ENCODE measurements around the gene TAS1R2.

TAS1R2 gene

GRCh38 chr1:18874600-18874999, 15.1 kb upstream of the TAS1R2 start:
- no CpG with 5 or more reads among the region's 8 CpGs for WGBS (ENCODE audit: extremely low coverage, insufficient coverage, insufficient read length)

GRCh38 chr1:18874036-18874435, 14.6 kb upstream of the TAS1R2 start:
- Histone ChIP-seq H4K8ac (ENCODE audit: low read depth, low read length) (no peak overlapping the region), H3K27ac (ENCODE audit: low read depth, low read length) (no peak overlapping the region), H3K9me3 (ENCODE audit: insufficient read depth, low read depth, low read length) (no peaks in the 10 kb centered on the region), H3K4me1 (ENCODE audit: control insufficient read depth in 1 of 2, insufficient read depth in 2 of 2, low read length in 2 of 2) (no peaks in the 10 kb centered on the region), H3K14ac (ENCODE audit: low read length) (no peak overlapping the region), H2BK5ac (ENCODE audit: low read depth, low read length, poor library complexity) (no peak overlapping the region), H3K9ac (ENCODE audit: low read length) (no peak overlapping the region), H3K79me1 (ENCODE audit: low read length) (no peaks in the 10 kb centered on the region), H3K23ac (ENCODE audit: low read length) (no peak overlapping the region), H4K12ac (ENCODE audit: low read depth, low read length) (no peak overlapping the region), H2AFZ (ENCODE audit: insufficient read depth, low read length, poor library complexity) (no peak overlapping the region), H3K18ac (ENCODE audit: low read length) (no peak overlapping the region), H3K36me3 (ENCODE audit: control insufficient read depth in 1 of 2, insufficient read depth in 2 of 2, low read length in 2 of 2) (peaks cover 53 to 62% of the 10 kb centered on the region in 2 experiments), H3K4ac (ENCODE audit: low read depth, low read length) (no peak overlapping the region), H4K91ac (ENCODE audit: low read depth, low read length) (no peak overlapping the region), H2BK120ac (ENCODE audit: insufficient read depth, low read length, poor library complexity) (no peak overlapping the region), H3K4me3 (ENCODE audit: low read depth, low read length) (no peak overlapping the region), H3K4me2 (ENCODE audit: low read length) (no peak overlapping the region), H2BK12ac (ENCODE audit: low read length) (no peak overlapping the region), H3K27me3 (ENCODE audit: insufficient read depth, low read length) (no peaks in the 10 kb centered on the region), H2AK5ac (ENCODE audit: low read length) (no peak overlapping the region), H3K79me2 (ENCODE audit: control insufficient read depth, insufficient read depth, low read length, poor library complexity) (no peaks in the 10 kb centered on the region)
- WGBS (ENCODE audit: extremely low coverage, insufficient coverage, insufficient read length): no CpG with 5 or more reads among the region's 6 CpGs
- DNase-seq: no peak

More at GRCh38 chr1:18874600-18874999, 15.1 kb upstream of the TAS1R2 start:
- no peak overlapping the region for H2BK12ac ChIP-seq (ENCODE audit: low read length)
- H3K9me3 ChIP-seq (ENCODE audit: insufficient read depth, low read depth, low read length): no peaks in the 10 kb centered on the region
- no peak overlapping the region for H3K27ac ChIP-seq (ENCODE audit: low read depth, low read length)
- no peak overlapping the region for H2AFZ ChIP-seq (ENCODE audit: insufficient read depth, low read length, poor library complexity)
- H3K23ac ChIP-seq (ENCODE audit: low read length): no peak overlapping the region
- no peak overlapping the region for H3K4ac ChIP-seq (ENCODE audit: low read depth, low read length)
- no peaks in the 10 kb centered on the region for H3K27me3 ChIP-seq (ENCODE audit: insufficient read depth, low read length)
- DNase-seq: no peak
- H4K12ac ChIP-seq (ENCODE audit: low read depth, low read length): no peak overlapping the region
- no peak overlapping the region for H3K18ac ChIP-seq (ENCODE audit: low read length)
- H3K14ac ChIP-seq (ENCODE audit: low read length): no peak overlapping the region
- no peak overlapping the region for H3K4me2 ChIP-seq (ENCODE audit: low read length)
- no peaks in the 10 kb centered on the region for H3K79me1 ChIP-seq (ENCODE audit: low read length)
- H3K9ac ChIP-seq (ENCODE audit: low read length): no peak overlapping the region
- H4K91ac ChIP-seq (ENCODE audit: low read depth, low read length): no peak overlapping the region
- H3K36me3 ChIP-seq (ENCODE audit: control insufficient read depth in 1 of 2, insufficient read depth in 2 of 2, low read length in 2 of 2): peaks cover 59 to 68% of the 10 kb centered on the region in 2 experiments
- H2BK120ac ChIP-seq (ENCODE audit: insufficient read depth, low read length, poor library complexity): no peak overlapping the region
- H2BK5ac ChIP-seq (ENCODE audit: low read depth, low read length, poor library complexity): no peak overlapping the region
- no peak overlapping the region for H2AK5ac ChIP-seq (ENCODE audit: low read length)
- no peaks in the 10 kb centered on the region for H3K79me2 ChIP-seq (ENCODE audit: control insufficient read depth, insufficient read depth, low read length, poor library complexity)
- no peaks in the 10 kb centered on the region for H3K4me1 ChIP-seq (ENCODE audit: control insufficient read depth in 1 of 2, insufficient read depth in 2 of 2, low read length in 2 of 2)
- no peak overlapping the region for H4K8ac ChIP-seq (ENCODE audit: low read depth, low read length)
- H3K4me3 ChIP-seq (ENCODE audit: low read depth, low read length): no peak overlapping the region

GRCh38 chr1:18872071-18872611, 12.7 kb upstream of the TAS1R2 start:
- H2AK5ac ChIP-seq (ENCODE audit: low read length): no peak overlapping the region
- no peak overlapping the region for H3K9ac ChIP-seq (ENCODE audit: low read length)
- H2AFZ ChIP-seq (ENCODE audit: insufficient read depth, low read length, poor library complexity): no peak overlapping the region
- H3K4ac ChIP-seq (ENCODE audit: low read depth, low read length): no peak overlapping the region
- no peaks in the 10 kb centered on the region for H3K27me3 ChIP-seq (ENCODE audit: insufficient read depth, low read length)
- peaks cover 50 to 51% of the 10 kb centered on the region in 2 experiments for H3K36me3 ChIP-seq (ENCODE audit: control insufficient read depth in 1 of 2, insufficient read depth in 2 of 2, low read length in 2 of 2)
- H2BK12ac ChIP-seq (ENCODE audit: low read length): no peak overlapping the region
- no CpG with 5 or more reads among the region's 8 CpGs for WGBS (ENCODE audit: extremely low coverage, insufficient coverage, insufficient read length)
- H3K79me1 ChIP-seq (ENCODE audit: low read length): no peaks in the 10 kb centered on the region
- no peak for DNase-seq
- no peak overlapping the region for H3K23ac ChIP-seq (ENCODE audit: low read length)
- no peak overlapping the region for H2BK5ac ChIP-seq (ENCODE audit: low read depth, low read length, poor library complexity)
- H3K9me3 ChIP-seq (ENCODE audit: insufficient read depth, low read depth, low read length): no peaks in the 10 kb centered on the region
- H3K79me2 ChIP-seq (ENCODE audit: control insufficient read depth, insufficient read depth, low read length, poor library complexity): no peaks in the 10 kb centered on the region
- H4K91ac ChIP-seq (ENCODE audit: low read depth, low read length): no peak overlapping the region
- no peak overlapping the region for H3K18ac ChIP-seq (ENCODE audit: low read length)
- no peak overlapping the region for H3K4me3 ChIP-seq (ENCODE audit: low read depth, low read length)
- no peak overlapping the region for H4K12ac ChIP-seq (ENCODE audit: low read depth, low read length)
- H2BK120ac ChIP-seq (ENCODE audit: insufficient read depth, low read length, poor library complexity): no peak overlapping the region
- H3K27ac ChIP-seq (ENCODE audit: low read depth, low read length): no peak overlapping the region
- H3K4me2 ChIP-seq (ENCODE audit: low read length): no peak overlapping the region
- H3K4me1 ChIP-seq (ENCODE audit: control insufficient read depth in 1 of 2, insufficient read depth in 2 of 2, low read length in 2 of 2): no peaks in the 10 kb centered on the region
- no peak overlapping the region for H4K8ac ChIP-seq (ENCODE audit: low read depth, low read length)
- H3K14ac ChIP-seq (ENCODE audit: low read length): no peak overlapping the region

- Histone ChIP-seq H3K9ac (ENCODE audit: low read length) (no peak overlapping the region), H3K9me3 (ENCODE audit: insufficient read depth, low read depth, low read length) (no peaks in the 10 kb centered on the region), H4K12ac (ENCODE audit: low read depth, low read length) (no peak overlapping the region), H2BK5ac (ENCODE audit: low read depth, low read length, poor library complexity) (no peak overlapping the region), H3K36me3 (ENCODE audit: control insufficient read depth in 1 of 2, insufficient read depth in 2 of 2, low read length in 2 of 2) (peaks cover 46 to 47% of the 10 kb centered on the region in 2 experiments), H2BK12ac (ENCODE audit: low read length) (no peak overlapping the region), H3K18ac (ENCODE audit: low read length) (no peak overlapping the region), H3K4ac (ENCODE audit: low read depth, low read length) (no peak overlapping the region), H3K14ac (ENCODE audit: low read length) (no peak overlapping the region), H3K79me1 (ENCODE audit: low read length) (no peaks in the 10 kb centered on the region), H3K27ac (ENCODE audit: low read depth, low read length) (no peak overlapping the region), H4K8ac (ENCODE audit: low read depth, low read length) (no peak overlapping the region), H3K27me3 (ENCODE audit: insufficient read depth, low read length) (no peaks in the 10 kb centered on the region), H3K79me2 (ENCODE audit: control insufficient read depth, insufficient read depth, low read length, poor library complexity) (no peaks in the 10 kb centered on the region), H2AK5ac (ENCODE audit: low read length) (no peak overlapping the region), H4K91ac (ENCODE audit: low read depth, low read length) (no peak overlapping the region), H2BK120ac (ENCODE audit: insufficient read depth, low read length, poor library complexity) (no peak overlapping the region), H3K4me1 (ENCODE audit: control insufficient read depth in 1 of 2, insufficient read depth in 2 of 2, low read length in 2 of 2) (no peaks in the 10 kb centered on the region), H3K4me3 (ENCODE audit: low read depth, low read length) (no peak overlapping the region), H3K4me2 (ENCODE audit: low read length) (no peak overlapping the region), H2AFZ (ENCODE audit: insufficient read depth, low read length, poor library complexity) (no peak overlapping the region), H3K23ac (ENCODE audit: low read length) (no peak overlapping the region)
- no peak for DNase-seq
- no CpG with 5 or more reads among the region's 7 CpGs for WGBS (ENCODE audit: extremely low coverage, insufficient coverage, insufficient read length)
Observed at GRCh38 chr1:18871401-18872070, 12.1 kb upstream of the TAS1R2 start.
